A673 (cell line): ENCODE results near the gene VDAC1. TPM values are rescaled to one million over a fixed set of nuclear protein-coding genes. Genes with fewer than 3 reads are reported as not detected.
A peak's percentile ranks its signal among the peaks of the same experiment; 100 is the strongest.

Source experiments
- BruUV-seq: library from RNA; stranded (reverse); fragments of 400-500 nt; replicated peaks from 2 replicates; lab custom pipeline; 2021; lab: Mats Ljungman, UMichigan
- CTCF ChIA-PET: fragments of 300-600 bp; sonication (Branson Sonifier 250); formaldehyde crosslinking; loops from one replicate; lab custom pipeline; 2022; ENCODE audit warnings: antibody characterized with exemption; lab: Charles Lee
- POLR2A ChIA-PET: fragments of 300-600 bp; sonication (Branson Sonifier 250); formaldehyde crosslinking; loops from one replicate; lab custom pipeline; 2022; ENCODE audit warnings: antibody characterized with exemption; ENCODE audit not compliant: low non-redundant PET; lab: Charles Lee
- DNase-seq: peaks from one replicate; pipeline ENCODE4 v3.0.0-alpha.2; 2015; ENCODE audit warnings: low spot score
- H3K27ac ChIP-seq: fragments of 200-600 bp; sonication (generic); 2 replicates; pipeline ENCODE4 v1.5.1; 2016; ENCODE audit warnings: mixed run types, low read depth, mild to moderate bottlenecking, mixed read lengths, antibody characterized with exemption, low read length; ENCODE audit not compliant: poor library complexity, severe bottlenecking
- H3K27me3 ChIP-seq: fragments of 200-600 bp; sonication (generic); replicated peaks from 2 replicates; pipeline ENCODE4 v1.6.1; 2017; ENCODE audit warnings: mixed run types, low read depth, mild to moderate bottlenecking, mixed read lengths, antibody characterized with exemption, low read length; ENCODE audit not compliant: insufficient read depth, poor library complexity
- H3K36me3 ChIP-seq: fragments of 200-600 bp; sonication (generic); 2 replicates; pipeline ENCODE4 v1.6.1; 2016; ENCODE audit warnings: mixed run types, mild to moderate bottlenecking, mixed read lengths, antibody characterized with exemption, low read length; ENCODE audit not compliant: insufficient read depth, poor library complexity, severe bottlenecking
- H3K4me1 ChIP-seq: fragments of 200-600 bp; sonication (generic); 2 replicates; pipeline ENCODE4 v1.6.1; 2017; ENCODE audit warnings: mixed run types, mild to moderate bottlenecking, mixed read lengths, antibody characterized with exemption, low read length; ENCODE audit not compliant: insufficient read depth, poor library complexity, severe bottlenecking
- H3K4me3 ChIP-seq: fragments of 200-600 bp; sonication (generic); 2 replicates; pipeline ENCODE4 v1.5.1; 2016; ENCODE audit warnings: low read depth, mixed run types, mild to moderate bottlenecking, mixed read lengths, low read length; ENCODE audit not compliant: poor library complexity, severe bottlenecking
- H3K9me3 ChIP-seq: fragments of 200-600 bp; sonication (generic); 2 replicates; pipeline ENCODE4 v1.6.1; 2016; ENCODE audit warnings: mixed run types, low read depth, mild to moderate bottlenecking, mixed read lengths, antibody characterized with exemption, low read length; ENCODE audit not compliant: poor library complexity, severe bottlenecking
- CTCF ChIP-seq: fragments of 300-800, 200-600 bp; sonication (generic); conservative IDR thresholded peaks from 2 replicates; pipeline ENCODE4 v1.5.1; 2017; ENCODE audit warnings: low read depth, mild to moderate bottlenecking, antibody characterized with exemption, low read length, moderate library complexity, mixed read lengths
- EZH2 ChIP-seq: fragments of 200-600 bp; sonication (generic); IDR thresholded peaks from 2 replicates; pipeline ENCODE4 v1.6.1; 2017; ENCODE audit warnings: borderline replicate concordance, low read depth, mild to moderate bottlenecking, mixed read lengths, antibody characterized with exemption, low read length; ENCODE audit not compliant: poor library complexity, severe bottlenecking
- intact Hi-C: fragments of 100-400 bp; cut with micrococcal nuclease; formaldehyde crosslinking; loops from one replicate; pipeline ENCODE4 v1.10.0; 2022; ENCODE audit not compliant: unreplicated experiment
- total RNA-seq: library from RNA; stranded (reverse); gene quantifications from 2 replicates; pipeline ENCODE4 v1.2.3, GENCODE V29; 2021

Gene VDAC1
- total RNA-seq, 1 experiment from 2014 or later = 367 TPM

GRCh38 chr5:133981714-133982113, 23.1 kb downstream of the VDAC1 start:
- DNase-seq = no peak
- Histone ChIP-seq H3K9me3 (no peaks in the 10 kb centered on the region), H3K27me3 (no peaks in the 10 kb centered on the region), H3K36me3 (peaks cover 70% of the 10 kb centered on the region), H3K27ac (no peak overlapping the region), H3K4me1 (peaks cover 35% of the 10 kb centered on the region), H3K4me3 (no peak overlapping the region)
- intact Hi-C loops = no loop called here
- CTCF ChIA-PET = interaction anchor here (0.6 kb wide), 2 partner anchors 15 to 85 kb away, joined by 3 read pairs; no protein-coding TSS in a partner anchor
- no TSS peak for BruUV-seq
- TF ChIP-seq EZH2 (no peak), CTCF (0 out of 2 replicates have a peak, but pooled peaks have one; percentile 20)
- POLR2A ChIA-PET = no interaction called here

GRCh38 chr5:133980652-133981051, 24.1 kb downstream of the VDAC1 start:
- ChIA-PET POLR2A (interaction anchor here (0.7 kb wide), 1 partner anchor 392 kb away, joined by 3 read pairs; no protein-coding TSS in a partner anchor), CTCF (interaction anchor here (0.5 to 1.2 kb wide), 2 partner anchors 16 to 234 kb away, joined by 3 read pairs; no protein-coding TSS in a partner anchor)
- Histone ChIP-seq H3K4me1 (peaks cover 24% of the 10 kb centered on the region), H3K4me3 (no peak overlapping the region), H3K9me3 (no peaks in the 10 kb centered on the region), H3K27me3 (no peaks in the 10 kb centered on the region), H3K27ac (peak overlapping the region; percentile 52), H3K36me3 (peaks cover 76% of the 10 kb centered on the region)
- no peak for TF ChIP-seq EZH2
- no peak for TF ChIP-seq CTCF
- no peak for DNase-seq
- intact Hi-C loops = no loop called here
- BruUV-seq = no TSS peak

- Histone ChIP-seq H3K4me3 (no peak overlapping the region), H3K27ac (no peak overlapping the region), H3K4me1 (peaks cover 16% of the 10 kb centered on the region), H3K9me3 (no peaks in the 10 kb centered on the region), H3K27me3 (no peaks in the 10 kb centered on the region), H3K36me3 (peaks cover 82% of the 10 kb centered on the region)
- intact Hi-C loops = no loop called here
- ChIA-PET CTCF (interaction anchor here (0.6 to 0.7 kb wide), 2 partner anchors 17 to 80 kb away, joined by 3 to 8 read pairs; no protein-coding TSS in a partner anchor), POLR2A (no interaction called here)
- no TSS peak for BruUV-seq
- DNase-seq = no peak
- TF ChIP-seq EZH2 = no peak
- TF ChIP-seq CTCF = no peak
Observed at GRCh38 chr5:133978943-133979342, 25.8 kb downstream of the VDAC1 start.
